ENCODE data around the gene CCR2.

GRCh38 chr3:46408853-46409252, 54.9 kb downstream of the CCR2 start:
- TF ChIP-seq, protein P1, sequence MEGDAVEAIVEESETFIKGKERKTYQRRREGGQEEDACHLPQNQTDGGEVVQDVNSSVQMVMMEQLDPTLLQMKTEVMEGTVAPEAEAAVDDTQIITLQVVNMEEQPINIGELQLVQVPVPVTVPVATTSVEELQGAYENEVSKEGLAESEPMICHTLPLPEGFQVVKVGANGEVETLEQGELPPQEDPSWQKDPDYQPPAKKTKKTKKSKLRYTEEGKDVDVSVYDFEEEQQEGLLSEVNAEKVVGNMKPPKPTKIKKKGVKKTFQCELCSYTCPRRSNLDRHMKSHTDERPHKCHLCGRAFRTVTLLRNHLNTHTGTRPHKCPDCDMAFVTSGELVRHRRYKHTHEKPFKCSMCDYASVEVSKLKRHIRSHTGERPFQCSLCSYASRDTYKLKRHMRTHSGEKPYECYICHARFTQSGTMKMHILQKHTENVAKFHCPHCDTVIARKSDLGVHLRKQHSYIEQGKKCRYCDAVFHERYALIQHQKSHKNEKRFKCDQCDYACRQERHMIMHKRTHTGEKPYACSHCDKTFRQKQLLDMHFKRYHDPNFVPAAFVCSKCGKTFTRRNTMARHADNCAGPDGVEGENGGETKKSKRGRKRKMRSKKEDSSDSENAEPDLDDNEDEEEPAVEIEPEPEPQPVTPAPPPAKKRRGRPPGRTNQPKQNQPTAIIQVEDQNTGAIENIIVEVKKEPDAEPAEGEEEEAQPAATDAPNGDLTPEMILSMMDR (conservative IDR thresholded peaks at IDR 0.05 in 1 of 2, IDR thresholded peaks at IDR 0.05 in 1 of 2; ENCODE audit: extremely low read depth in 1 of 2, insufficient read depth in 1 of 2, low read depth in 1 of 2, low read length in 2 of 2): no peak
- TF ChIP-seq EZH2 (IDR thresholded peaks at IDR 0.05; ENCODE audit: borderline replicate concordance, low read length): no peak
